HTERT RPE-1 (cell line): Measurements from ENCODE around the gene EFCAB8.
"Not testable (repeated sequence)": the region's sequence is repeated elsewhere in the genome, so short reads cannot be mapped to it uniquely, and the experiment has no call there.

Experiments used
- in situ Hi-C: fragments of 300-500 bp; cut with MboI; formaldehyde crosslinking; loops from 4 replicates; pipeline ENCODE4 v1.14.3; 2020; ENCODE audit warnings: low sequenced_read_pairs

Gene EFCAB8

GRCh38 chr20:32839982-32840285 lies 18.8 kb upstream of the EFCAB8 start:
- in situ Hi-C loops: no loop called here

DNA sequence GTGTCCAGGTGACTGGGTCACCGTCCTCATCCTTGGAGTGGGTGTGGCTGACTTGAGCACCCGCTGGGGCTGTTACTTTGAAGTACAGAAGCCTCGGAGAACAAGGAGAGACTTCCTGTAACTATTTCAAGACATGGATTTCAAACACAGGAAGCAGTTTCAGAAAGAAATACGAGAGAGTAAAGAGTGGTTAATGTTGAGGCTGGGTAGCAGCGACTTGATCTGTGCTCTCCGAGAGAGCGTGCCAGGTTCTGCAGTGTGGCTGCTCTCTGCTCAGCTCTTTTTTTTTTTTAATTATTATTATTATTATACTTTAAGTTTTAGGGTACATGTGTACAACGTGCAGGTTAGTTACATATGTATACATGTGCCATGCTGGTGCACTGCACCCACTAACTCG lies 17.5 kb upstream of the EFCAB8 start:
- in situ Hi-C loops: no loop called here

- in situ Hi-C loops: no loop called here
Measured at GRCh38 chr20:32841632-32842031, 17.1 kb upstream of the EFCAB8 start.

DNA sequence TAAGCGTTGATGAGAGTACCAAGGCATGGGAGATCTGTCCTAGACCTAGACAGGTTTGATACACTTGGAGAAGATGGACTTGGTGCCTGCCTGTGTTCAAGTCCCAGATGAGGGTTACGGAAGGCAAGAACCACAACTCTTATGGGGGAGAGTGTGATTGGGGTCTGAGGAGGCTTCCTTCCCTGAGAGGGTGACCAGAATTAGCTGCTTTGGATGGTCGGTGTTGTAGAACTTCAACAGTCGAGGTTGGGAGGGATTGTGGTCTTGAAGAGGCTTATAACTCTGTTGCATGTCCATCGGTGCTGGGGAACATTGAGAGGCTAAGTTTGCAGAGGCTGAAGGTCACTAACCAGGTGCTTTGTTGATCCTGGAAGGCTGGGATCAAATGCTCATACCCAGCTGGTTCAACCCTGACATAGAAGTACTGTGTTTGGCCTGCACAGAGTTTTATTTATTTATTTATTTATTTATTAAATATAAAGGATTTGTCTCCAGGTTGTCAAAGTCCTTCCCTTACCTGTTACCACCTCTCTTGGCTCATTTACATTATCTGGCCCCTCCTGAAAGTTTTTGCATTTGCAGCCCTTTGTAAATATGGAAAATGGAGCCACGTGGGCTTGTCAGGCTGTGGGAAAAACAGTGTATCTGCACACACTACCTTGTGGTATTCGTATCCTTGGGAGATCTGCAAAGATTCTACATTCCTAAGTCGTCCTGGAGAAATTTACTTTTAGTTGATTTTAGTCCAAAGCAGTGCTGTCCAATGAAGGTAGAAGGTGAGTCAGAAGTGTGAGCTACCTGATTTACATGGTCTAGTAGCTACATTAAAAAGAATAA lies 15.8 kb upstream of the EFCAB8 start:
- in situ Hi-C loops: no loop called here

DNA sequence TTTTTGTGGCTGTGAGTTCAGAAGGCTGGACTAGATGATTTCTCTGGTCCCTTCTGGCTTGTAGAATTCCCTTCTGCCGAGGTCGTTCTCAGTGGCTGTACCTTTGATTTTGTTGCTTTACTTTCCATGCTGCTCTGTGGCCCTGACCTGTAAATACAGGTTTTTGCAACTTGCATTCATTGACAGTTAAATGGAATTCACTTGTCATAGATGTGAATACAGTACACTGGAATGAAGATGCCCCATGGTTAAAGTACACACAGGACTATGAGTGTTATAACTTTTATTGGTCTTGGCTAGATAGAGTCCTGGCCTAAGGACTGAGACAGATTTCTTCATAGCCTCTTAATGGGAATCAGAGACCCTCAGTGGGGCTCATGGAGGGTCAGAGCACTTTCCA lies 12.9 kb upstream of the EFCAB8 start:
- in situ Hi-C loops: no loop called here

GRCh38 chr20:32846852-32847251 lies 11.9 kb upstream of the EFCAB8 start:
- in situ Hi-C loops: no loop called here

DNA sequence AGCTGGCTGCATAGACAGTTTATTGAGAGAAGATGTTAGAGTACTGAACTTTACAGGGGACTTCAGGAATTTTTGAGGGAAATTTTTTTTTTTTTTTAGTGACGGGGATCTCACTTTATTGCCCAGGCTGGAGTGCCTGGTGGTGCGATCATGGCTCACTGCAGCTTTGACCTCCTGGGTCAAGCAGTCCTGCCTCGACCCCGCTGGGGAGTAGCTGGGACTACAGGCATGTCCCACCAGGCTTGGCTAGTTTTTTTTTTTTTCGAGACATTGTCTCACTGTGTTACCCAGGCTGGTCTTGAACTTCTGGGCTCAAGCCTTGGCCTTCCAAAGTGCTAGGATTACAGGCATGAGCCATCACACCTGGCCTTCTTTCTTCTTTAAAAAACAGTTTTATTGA lies 10.8 kb upstream of the EFCAB8 start:
- in situ Hi-C loops: no loop called here

DNA sequence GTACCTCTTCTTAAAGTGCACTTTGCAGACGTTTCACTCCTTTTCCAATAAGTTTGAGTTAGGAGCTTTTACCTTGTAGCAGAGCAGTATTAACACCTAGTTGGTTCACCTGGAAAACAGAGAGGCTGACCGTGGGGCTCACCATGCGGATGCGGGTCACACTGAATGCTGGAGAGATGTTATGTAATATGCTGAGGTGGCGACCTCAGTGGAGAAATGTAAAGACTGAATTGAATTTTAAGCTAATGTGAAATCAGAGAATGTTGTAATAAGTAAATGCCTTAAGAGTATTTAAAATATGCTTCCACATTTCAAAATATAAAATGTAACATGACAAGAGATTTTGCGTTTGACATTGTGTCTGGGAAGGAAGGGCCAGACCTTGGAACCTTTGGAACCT lies 9.9 kb upstream of the EFCAB8 start:
- in situ Hi-C loops: no loop called here

- in situ Hi-C loops: no loop called here
Measured at GRCh38 chr20:32849577-32849976, 9.1 kb upstream of the EFCAB8 start.

DNA sequence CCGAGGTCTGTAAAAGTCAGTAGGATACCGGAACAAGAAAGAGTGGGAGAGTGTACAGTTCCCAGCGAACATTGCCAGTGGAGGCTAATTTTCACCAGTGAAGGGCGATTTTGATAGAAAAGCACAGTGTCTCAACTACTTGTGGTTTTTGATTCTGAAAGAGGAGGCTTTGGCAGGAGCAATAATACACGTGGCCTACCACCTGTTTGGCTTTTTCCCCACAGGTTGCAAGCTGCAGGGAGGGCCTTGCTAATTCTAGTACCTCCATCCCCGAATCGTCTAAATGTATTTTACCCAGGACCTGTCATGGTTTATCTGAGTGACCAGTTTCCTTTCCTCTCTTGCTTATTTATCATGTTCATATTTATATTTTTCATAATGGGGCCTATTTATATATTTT lies 3.3 kb upstream of the EFCAB8 start:
- in situ Hi-C loops: no loop called here

DNA sequence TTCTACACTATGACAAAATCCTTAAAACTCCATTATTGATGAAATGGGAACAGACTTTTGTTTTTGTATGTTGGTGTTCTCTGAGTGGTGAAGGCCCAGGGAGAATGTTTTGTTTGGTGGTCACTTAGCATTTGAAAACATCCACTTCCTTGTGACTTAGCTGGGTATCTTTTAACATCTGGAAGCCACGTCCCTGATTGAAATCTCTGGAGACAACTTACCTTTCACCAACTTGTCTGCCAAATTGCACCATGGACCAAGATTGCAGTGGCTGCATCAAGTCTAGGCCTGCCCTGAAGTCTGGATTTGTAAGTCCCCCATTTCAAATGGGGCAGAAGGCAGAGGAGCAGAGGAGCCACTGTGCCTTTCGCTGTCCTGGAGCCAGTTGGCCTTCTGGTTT lies 534 bp upstream of the EFCAB8 start:
- in situ Hi-C loops: no loop called here

DNA sequence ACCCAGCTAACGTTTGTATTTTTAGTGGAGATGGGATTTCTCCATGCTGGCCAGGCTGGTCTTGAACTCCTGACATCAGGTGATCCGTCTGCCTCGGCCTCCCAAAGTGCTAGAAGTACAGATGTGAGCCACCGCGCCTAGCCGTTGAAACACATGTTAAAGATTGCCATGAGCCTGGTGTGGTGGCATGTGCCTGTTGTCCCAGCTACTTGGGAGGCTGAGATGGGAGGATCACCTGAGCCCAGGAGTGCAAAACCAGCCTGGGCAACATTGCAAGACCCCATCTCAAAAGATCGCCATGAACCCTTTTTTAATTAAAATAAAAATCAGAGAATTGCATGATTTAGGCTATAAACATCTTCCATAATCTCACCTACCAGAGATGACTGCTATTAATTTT lies 2.7 kb downstream of the EFCAB8 start:
- in situ Hi-C loops: no loop called here

GRCh38 chr20:32869562-32869961 lies 10.8 kb downstream of the EFCAB8 start:
- in situ Hi-C loops: no loop called here

DNA sequence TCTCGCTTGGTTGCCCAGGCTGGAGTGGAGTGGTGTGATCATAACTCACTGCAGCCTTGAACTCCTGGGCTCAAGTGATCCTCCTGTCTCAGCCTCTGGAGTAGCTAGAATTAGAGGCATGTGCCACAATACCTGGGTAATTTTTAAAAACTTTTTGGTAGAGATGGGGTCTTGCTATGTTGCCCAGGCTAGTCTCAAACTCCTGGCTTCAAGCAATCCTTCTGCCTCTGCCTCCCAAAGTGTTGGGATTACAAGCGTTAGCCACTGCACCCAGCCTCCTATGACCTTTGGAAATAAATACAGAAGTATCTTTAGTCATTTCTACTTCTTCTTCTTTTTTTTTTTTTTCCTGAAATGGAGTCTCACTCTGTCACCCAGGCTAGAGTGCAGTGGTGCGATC lies 11.8 kb downstream of the EFCAB8 start:
- in situ Hi-C loops: not testable (repeated sequence)

GRCh38 chr20:32870985-32871384 lies 12.3 kb downstream of the EFCAB8 start:
- in situ Hi-C loops: no loop called here

GRCh38 chr20:32871627-32872160 lies 13.0 kb downstream of the EFCAB8 start:
- in situ Hi-C loops: no loop called here

- in situ Hi-C loops: no loop called here
Measured at GRCh38 chr20:32872266-32872665, 13.5 kb downstream of the EFCAB8 start.

- in situ Hi-C loops: no loop called here
Measured at GRCh38 chr20:32875673-32876072, 16.9 kb downstream of the EFCAB8 start.

DNA sequence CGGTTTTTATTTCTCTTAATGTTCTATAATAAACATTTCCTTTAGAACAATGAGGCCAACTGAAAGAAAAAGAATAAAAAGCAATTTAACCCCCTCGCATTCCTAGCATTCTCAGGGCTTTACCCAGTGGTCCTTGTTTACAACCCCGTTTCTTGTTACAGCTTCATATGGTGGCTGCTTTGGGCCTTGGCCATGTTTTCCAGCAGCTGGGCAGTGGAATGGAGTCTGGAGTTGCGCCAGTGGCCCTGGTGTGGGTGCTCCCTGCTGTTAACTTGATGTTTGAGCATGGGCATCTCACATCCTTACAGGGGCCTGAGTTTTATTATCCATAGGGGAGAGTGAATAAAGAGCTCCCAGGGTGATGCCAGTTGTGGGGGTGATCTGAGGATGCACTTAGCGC lies 18.8 kb downstream of the EFCAB8 start:
- in situ Hi-C loops: no loop called here

GRCh38 chr20:32878820-32879219 lies 20.1 kb downstream of the EFCAB8 start:
- in situ Hi-C loops: no loop called here

DNA sequence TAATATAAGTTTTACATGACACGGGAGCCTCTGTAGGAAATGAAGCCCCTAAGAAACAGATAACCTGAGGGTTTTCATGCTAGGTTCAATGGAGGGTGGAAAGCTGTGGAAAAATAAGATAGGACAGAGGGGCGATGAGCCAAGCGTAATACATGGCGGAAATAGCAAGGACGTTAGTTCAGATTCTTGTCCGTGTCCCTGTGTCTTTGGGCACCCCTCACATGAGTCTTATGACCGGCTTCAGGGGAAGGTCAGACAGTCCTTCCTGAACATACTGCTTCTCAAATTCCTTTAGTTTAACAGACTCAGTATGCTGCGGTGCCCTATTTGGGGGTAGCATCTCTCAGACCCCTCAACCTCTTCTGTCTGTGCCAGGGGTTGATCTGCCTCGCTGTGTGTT lies 20.8 kb downstream of the EFCAB8 start:
- in situ Hi-C loops: no loop called here

DNA sequence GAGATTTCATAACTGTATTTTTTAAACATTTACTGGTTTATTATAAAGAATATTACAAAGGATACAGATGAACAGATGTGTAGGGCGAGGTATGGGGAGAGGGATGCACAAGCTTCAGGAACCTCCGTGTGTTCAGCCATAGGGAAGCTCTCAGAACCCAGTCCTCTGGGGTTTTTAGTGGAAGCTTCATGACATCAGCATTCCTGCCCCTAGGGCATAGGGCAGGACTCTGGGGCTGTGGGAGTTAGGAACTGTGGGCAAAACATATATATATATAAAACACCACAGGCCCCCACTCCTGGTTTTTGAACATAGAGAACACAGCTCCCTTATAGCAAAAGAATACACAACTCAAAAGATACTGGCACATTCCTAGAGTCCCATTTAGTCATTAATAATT lies 21.9 kb downstream of the EFCAB8 start:
- in situ Hi-C loops: no loop called here

DNA sequence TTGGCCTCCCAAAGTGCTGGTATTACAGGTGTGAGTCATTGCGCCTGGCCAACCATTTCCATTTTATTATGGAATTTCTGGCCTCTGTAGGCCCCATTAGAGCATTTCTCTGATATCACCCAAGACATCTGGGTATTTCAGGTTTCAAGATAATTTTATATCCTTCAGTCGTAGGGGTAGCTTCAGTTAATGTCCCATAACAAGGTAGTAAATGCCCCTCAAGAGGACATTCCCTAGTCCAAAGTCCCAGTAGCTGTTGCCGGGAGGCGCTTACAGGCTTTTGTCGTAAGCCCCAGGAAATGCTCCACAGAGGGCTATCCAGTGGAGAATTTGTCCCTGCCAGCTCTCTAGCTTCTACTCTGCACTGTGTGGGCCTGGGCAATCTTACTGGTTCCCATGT lies 24.4 kb downstream of the EFCAB8 start:
- in situ Hi-C loops: no loop called here
